ENCODE results near the gene OR2D2. TPM values are rescaled to one million over a fixed set of nuclear protein-coding genes. Genes with fewer than 3 reads are reported as not detected.

OR2D2 gene, protein sequence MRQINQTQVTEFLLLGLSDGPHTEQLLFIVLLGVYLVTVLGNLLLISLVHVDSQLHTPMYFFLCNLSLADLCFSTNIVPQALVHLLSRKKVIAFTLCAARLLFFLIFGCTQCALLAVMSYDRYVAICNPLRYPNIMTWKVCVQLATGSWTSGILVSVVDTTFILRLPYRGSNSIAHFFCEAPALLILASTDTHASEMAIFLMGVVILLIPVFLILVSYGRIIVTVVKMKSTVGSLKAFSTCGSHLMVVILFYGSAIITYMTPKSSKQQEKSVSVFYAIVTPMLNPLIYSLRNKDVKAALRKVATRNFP
- total RNA-seq, result 0.66 and 0.86 TPM in 2 replicates

DNA sequence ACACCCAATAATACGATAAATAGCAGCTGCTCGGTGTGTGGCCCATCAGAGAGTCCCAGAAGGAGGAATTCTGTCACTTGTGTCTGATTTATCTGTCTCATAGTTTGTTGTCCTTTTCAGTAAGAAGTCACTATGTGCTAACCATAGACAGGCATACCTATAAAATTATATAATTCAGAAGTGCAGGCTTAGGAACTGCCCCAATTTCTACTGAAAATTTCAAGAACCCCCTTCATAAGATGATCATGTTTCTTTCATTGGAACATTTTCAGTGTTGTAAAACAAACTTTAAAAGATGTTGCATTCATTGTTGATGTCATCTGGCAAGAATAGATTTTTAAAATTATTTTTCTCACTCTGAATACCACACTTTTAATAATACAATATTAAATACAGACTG lies at the start of gene OR2D2:
OR2D2 (minus strand) TSS at position 101 of the 400 bp plus-strand sequence; CDS start at position 101, 0 bp downstream.

GRCh38 chr11:6926208-6927029 lies 34.1 kb upstream of the OR2D2 start, which contains the start of gene ZNF215:
ZNF215 (plus strand) TSS chr11:6926426; CDS start chr11:6932273, 5,847 bp downstream.

DNA sequence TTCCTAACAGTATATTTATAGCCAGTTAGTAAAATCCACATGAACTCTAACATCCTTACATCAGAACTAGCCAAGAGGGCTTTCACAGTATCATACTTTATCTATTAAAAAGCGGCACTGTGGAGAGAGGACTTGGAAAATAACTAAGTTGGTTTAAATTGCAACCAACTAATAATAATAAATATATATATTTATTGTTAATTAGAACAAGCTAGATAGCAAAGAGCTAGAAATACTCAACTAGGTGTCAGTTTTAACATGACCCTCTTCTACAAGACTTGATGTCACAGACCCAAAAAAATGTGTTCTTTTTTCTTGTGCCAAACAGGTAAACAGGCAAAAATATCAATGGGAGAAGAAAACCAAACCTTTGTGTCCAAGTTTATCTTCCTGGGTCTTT lies 28.4 kb upstream of the OR2D2 start, which contains the start of gene OR2D3:
OR2D3 (plus strand) TSS at position 301 of the 400 bp plus-strand sequence; CDS start at position 301, 0 bp downstream.

GRCh38 chr11:6876325-6876724 lies 16.0 kb downstream of the OR2D2 start, which contains the start of gene OR10A4:
OR10A4 (plus strand) TSS chr11:6876625; CDS start chr11:6876648, 23 bp downstream.

DNA sequence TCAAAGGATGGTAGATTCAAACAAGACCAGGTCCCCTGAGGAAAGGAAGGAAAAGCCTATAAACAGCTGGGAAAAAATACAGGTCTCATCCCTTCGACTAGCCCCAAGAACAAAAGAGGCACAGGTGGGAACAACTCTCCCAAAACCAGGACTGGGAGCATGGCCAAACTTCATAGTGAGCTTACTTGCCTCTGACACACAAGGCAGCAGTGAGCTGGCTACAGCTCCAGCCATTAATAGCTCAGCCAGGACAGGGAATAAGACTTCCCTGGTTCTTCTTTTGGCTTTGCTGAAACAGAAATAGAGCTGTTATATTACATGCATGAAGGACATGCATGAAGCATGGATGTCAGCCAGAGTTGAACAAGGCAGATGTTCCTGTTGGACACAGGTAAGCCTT lies 29.3 kb downstream of the OR2D2 start, which contains the start of gene OR10A2:
OR10A2 (plus strand) TSS at position 97 of the 400 bp plus-strand sequence. CDS start 6,698 bp downstream, outside the sequence.

GRCh38 chr11:6845383-6845782 lies 46.9 kb downstream of the OR2D2 start, which contains the start of gene OR10A5:
OR10A5 (plus strand) TSS chr11:6845683; CDS start chr11:6845683, 0 bp downstream.

Other genes with a start within 250 kb of the OR2D2 start
- 37.1 and 39.4 TPM in 2 replicates for gene DCHS1, start 236.7 kb downstream of the OR2D2 start, total RNA-seq
- 56.4 and 62.0 TPM in 2 replicates for gene MRPL17, start 209.2 kb downstream of the OR2D2 start, total RNA-seq
- 0.27 and 0.43 TPM in 2 replicates for gene OR2AG2, start 120.5 kb downstream of the OR2D2 start, total RNA-seq
- gene OR2AG1, start 109.5 kb downstream of the OR2D2 start, total RNA-seq, result not detected in 2 replicates
- 0.43 and 0.66 TPM in 2 replicates for gene OR6A2, start 92.8 kb downstream of the OR2D2 start, total RNA-seq
- not detected in 2 replicates for gene OR10A5, start 46.8 kb downstream of the OR2D2 start, total RNA-seq
- not detected in 2 replicates for gene OR10A2, start 29.4 kb downstream of the OR2D2 start, total RNA-seq
- not detected in 2 replicates for gene OR10A4, start 15.9 kb downstream of the OR2D2 start, total RNA-seq
- not detected in 2 replicates for gene OR2D3, start 28.5 kb upstream of the OR2D2 start, total RNA-seq
- 5.9 and 6.0 TPM in 2 replicates for gene ZNF215, start 33.9 kb upstream of the OR2D2 start, total RNA-seq
- 1.9 and 2.0 TPM in 2 replicates for gene ZNF214, start 127.8 kb upstream of the OR2D2 start, total RNA-seq
- 0.07 and 0.53 TPM in 2 replicates for gene NLRP14, start 128.0 kb upstream of the OR2D2 start, total RNA-seq
- 0.40 TPM in 1 of 2 replicates, not detected in the other for gene RBMXL2, start 196.5 kb upstream of the OR2D2 start, total RNA-seq

Data from thoracic aorta endothelial cell (primary cell).